Pulmonary artery endothelial cell (primary cell): ENCODE measurements around the gene TOP2B. TPM values are rescaled to one million over a fixed set of nuclear protein-coding genes. Genes with fewer than 3 reads are reported as not detected.
A peak's percentile ranks its signal among the peaks of the same experiment; 100 is the strongest.

Experiments used
- DNase-seq: peaks from one replicate; pipeline ENCODE4 v3.0.0-alpha.2; 2011; ENCODE audit warnings: low read depth, low spot score
- total RNA-seq: library from RNA; depleted of rRNA; stranded (reverse); fragments of >200 nt; gene quantifications from 2 replicates; pipeline ENCODE4 v1.2.3, GENCODE V29; 2014

Gene TOP2B
- total RNA-seq, 1 donor from 2014 or later, result 91.0 TPM

DNA sequence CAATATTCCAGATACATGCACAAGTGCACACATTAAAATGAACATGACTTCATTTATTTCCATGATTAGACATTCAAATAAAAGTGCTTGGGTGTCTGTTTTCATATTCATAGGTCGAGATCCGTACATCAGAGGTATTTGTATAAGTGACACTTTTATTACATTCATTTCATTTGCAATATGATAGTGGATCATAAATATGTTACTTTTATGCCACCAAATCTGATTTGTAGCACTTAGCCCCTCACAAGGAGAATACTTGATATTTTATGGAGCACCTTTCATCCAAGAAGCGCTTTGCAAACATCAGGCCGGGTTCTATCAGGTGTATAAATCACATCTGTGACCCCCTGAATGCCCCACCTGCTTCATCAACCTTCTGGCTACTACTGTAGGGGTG lies 100.6 kb downstream of the TOP2B start:
- no peak for DNase-seq

DNA sequence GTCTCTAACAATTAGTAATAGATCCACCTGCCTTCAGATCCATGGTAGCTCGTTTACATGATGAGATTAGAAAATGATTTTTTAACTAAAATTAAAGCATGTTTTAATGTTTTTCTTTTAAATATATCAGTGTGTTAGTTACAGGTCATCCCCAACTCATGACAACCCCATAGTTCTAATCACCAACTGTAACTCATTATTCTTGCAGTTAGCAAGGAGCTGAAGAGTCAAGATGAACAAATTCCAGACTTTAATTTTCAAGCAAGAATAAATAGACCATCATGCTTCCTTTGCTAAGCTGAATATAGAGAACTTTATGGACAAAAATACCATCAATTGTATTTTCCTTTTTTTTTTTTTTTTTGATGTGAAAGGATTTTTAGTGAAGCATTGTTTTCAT lies 101.1 kb downstream of the TOP2B start:
- no peak for DNase-seq

DNA sequence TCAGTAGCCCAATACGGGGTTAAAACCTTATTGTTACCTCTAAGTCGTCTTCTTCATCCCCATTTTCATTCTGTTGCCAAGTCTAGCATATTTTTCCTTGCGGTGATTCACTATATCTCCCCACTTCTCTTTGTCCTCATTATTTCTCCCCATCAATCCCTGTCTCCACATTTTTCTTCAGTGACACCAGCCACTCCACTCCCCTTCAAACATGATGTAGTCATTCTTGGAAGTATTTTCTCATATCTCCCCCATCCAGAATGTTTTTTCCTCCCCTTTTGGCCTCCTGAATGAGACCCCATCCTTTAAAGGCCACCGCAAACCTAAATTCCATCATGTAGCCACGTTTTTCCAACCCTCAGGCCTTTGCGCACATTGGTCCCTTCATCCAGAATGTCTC lies 105.9 kb downstream of the TOP2B start:
- DNase-seq, result no peak

DNA sequence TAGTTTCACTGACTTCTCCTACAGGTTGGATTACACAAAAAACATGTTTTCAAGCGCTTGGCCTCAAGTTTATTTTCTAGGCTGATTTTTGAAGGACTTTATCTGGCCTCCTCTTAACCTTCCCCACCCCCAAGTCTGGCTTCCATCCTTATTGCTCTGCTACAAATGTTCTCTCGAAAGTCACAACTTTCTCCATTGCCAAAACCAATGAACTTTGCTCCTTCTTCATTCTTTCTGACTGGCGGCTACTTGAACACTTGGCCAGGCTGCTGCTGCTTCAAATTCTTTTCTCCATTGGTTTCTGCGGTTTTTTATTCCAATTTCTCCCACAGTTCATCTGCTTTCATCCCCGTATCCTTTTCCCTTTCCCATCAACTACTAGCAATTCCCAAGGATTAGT lies 106.6 kb downstream of the TOP2B start:
- no peak for DNase-seq

DNA sequence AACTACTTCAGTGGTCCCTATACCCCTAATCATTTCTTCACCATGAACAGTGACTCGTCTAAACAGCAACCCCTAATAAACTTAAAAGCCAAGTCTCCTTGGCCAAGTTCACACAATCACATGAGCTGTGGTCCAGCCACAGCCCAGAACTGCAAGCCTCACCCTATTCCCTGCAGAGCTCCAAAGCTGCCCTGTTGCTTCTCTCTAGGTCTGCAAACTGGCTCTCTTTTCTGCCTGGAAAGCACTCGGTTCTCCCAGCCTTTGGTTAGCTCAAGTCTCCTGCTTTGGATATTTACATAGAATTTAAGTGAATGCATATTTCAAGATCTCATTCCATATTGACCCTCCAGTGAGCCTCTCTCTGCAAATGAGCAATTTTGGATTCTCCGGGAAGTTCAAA lies 107.0 kb downstream of the TOP2B start:
- no peak for DNase-seq

DNA sequence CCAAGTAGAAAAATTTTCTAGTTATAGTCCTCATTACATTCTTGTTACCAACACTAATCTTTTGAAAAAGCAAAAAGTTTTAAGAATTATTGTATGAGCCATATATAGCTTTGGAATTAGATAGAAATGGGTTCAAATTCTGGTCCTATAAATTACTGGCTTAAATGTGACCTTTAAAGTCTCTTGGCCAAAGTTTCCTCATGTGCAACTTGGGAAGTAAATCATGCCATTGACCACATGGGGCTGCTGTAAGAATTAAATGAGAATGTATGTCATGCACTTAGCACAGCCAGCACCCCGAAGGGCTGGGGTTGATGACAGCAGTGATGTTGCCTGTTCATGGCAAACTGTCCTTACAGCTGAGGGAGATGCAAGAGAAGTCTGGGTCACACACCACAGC lies 108.3 kb downstream of the TOP2B start:
- no peak for DNase-seq

DNA sequence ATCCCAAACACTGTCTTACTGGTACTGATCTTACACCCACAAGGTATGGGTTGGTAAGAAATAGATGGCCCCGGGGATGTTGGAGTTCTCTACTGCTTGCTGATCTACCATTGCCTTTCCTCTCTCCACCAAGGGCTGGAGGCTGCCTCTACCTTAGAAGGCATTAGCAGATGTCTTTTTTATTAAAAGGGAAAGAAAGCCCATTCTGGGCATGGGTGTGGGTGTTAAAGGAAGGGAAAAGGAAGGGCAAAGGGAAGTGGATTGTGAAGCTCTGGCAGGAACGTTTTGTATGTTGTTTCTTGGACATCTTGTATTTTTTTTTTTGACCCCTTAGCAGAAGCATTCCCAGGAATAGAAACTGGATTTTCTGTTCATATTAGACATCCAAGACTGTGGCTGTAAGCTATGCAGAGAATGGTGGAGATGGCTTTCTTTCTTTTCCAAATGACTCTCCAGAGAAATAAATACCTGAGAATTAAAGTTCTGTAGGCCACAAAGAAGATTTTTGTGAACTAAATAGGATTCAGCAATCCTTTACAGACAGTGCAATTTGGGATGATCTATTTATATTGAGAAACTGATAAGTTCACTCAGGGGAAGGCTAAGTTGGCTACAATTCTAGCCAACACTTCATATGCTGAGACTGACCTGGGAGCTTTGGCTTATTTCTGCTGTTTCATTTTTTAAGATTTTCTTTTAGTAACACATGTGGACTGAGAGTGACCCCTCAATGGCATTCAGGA lies 108.8 kb downstream of the TOP2B start:
- no peak for DNase-seq

DNA sequence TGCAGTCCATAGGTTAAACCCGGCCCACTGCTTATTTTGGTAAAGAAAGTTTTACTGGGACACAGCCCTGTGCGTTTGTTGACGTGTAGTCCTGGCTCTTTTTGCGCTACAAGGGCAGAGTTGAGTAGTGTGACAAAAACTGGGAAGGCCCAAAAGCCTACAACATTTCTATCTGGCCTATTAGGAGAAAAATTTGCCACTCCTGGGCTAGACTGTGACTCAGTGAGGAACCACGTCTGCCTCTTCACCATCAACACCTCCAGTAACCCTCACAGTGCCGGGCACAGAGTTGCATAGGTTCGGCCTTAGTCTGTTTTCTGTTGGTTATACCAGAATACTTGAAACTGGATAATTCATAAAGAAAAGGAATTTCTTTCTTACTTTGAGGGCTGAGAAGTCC lies 110.3 kb downstream of the TOP2B start:
- no peak for DNase-seq

DNA sequence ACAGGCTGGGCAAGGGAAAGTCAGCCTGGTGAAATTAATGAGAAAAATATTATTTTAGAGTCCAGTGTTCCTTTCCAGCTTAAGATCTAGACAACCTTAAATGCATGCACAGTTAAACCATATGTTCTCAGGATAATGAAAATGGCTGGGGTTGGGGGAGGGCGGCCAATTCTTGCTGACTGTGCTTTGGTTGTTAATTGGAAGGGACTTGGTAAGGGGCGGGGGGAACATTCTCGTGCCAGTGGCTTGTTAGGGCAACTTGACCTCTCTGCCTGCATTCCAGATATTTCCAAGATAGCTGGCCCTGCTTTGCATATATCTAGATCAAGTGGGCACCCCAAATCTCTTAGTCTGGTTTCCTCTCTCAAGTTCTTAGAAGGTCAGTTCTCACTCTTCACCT lies 112.5 kb downstream of the TOP2B start:
- DNase-seq, result no peak

DNA sequence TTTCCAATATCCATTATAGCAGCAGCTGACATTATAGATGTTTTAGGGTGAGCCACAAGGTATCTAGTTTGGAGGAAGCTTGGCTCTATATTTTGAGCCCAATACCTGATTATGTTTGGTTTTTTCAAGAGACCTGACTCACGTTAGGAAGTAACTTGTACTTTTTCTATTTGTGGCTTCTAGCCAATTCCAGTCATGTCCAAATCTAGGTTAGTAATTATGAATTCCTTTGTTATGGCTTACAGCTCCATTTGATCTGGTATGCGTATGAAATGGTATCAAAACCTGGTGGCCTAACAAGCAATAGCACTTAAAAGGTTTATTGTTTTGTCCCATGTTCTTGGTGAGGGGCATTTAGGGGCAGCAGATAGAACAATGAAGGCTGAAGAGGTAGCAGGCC lies 115.9 kb downstream of the TOP2B start:
- peak; percentile 30 for DNase-seq

DNA sequence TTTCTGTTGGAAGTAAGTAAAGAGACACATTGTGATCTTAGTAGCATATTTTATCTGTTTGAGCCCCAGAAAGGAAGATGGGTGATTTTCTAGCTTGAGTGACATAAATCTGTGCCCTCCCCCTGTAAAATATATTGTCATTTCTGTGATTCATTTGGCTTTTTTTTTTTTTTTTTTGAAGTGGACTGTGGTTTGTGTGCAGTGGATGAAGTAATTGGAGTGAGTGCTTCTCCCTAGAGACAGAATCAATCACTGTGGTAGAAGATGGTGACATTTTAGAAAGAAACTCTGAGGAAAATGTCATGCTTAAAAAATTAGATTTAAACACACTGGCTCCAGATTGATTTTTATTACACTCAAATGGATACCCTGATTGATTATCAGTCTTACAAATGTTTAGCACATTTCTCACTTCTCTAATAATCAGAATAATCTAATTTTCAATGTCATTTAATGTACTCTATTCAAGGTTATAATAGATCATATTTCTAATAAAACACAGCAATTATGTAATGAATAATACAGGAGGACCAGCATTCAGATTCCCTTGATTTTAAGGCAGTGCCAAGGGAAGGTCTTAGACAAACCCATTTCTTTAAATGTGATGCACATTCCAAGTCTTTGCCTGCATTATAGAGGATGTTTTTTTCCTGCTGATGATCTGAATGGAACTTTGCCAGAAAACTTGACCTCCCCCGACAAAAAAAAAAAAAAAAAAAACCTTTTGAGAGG lies 116.6 kb downstream of the TOP2B start:
- no peak for DNase-seq

Other genes starting within 250 kb of the TOP2B start
- 28.9 and 32.0 TPM in 2 replicates for gene RARB, start 236.6 kb downstream of the TOP2B start, total RNA-seq
- 37.3 and 42.1 TPM in 2 replicates for gene NGLY1, start 118.5 kb upstream of the TOP2B start, total RNA-seq
- 10.3 and 11.9 TPM in 2 replicates for gene OXSM, start 125.2 kb upstream of the TOP2B start, total RNA-seq